Effector memory CD8-positive, alpha-beta T cell (primary cell): Measurements from ENCODE around the gene DNAJB2.
A peak's percentile ranks its signal among the peaks of the same experiment; 100 is the strongest.

Experiments used
- ATAC-seq: fragments of 150-1000 bp; cut with Tn5 transposase; replicated peaks from 2 replicates; pipeline ENCODE4 v1.10.0; 2021; ENCODE audit warnings: mild to moderate bottlenecking, moderate library complexity
- DNase-seq, 3 experiments: peaks; one replicate each; pipeline ENCODE4 v3.0.0; 2021
- H3K27ac Mint-ChIP-seq, 2 donors: one replicate each; pipeline ENCODE4 v1.8.0; 2022; ENCODE audit warnings: mild to moderate bottlenecking in 2 of 2, mixed read lengths in 2 of 2, moderate library complexity in 2 of 2
- H3K27me3 Mint-ChIP-seq, 2 donors: one replicate each; pipeline ENCODE4 v1.8.0; 2022; ENCODE audit warnings: mixed read lengths in 2 of 2
- H3K36me3 Mint-ChIP-seq: one replicate; pipeline ENCODE4 v1.8.0; 2022; ENCODE audit warnings: mild to moderate bottlenecking, moderate library complexity, mixed read lengths; ENCODE audit not compliant: insufficient read depth
- H3K4me1 Mint-ChIP-seq, 2 donors: one replicate each; pipeline ENCODE4 v1.8.0; 2022; ENCODE audit warnings: low read depth in 2 of 2, mixed read lengths in 2 of 2
- H3K4me3 Mint-ChIP-seq, 2 donors: one replicate each; pipeline ENCODE4 v1.8.0; 2022; ENCODE audit warnings: mild to moderate bottlenecking in 2 of 2, mixed read lengths in 2 of 2, moderate library complexity in 2 of 2
- H3K9me3 Mint-ChIP-seq, 2 donors: one replicate each; pipeline ENCODE4 v1.8.0; 2022; ENCODE audit warnings: mixed read lengths in 2 of 2

Gene DNAJB2

DNA sequence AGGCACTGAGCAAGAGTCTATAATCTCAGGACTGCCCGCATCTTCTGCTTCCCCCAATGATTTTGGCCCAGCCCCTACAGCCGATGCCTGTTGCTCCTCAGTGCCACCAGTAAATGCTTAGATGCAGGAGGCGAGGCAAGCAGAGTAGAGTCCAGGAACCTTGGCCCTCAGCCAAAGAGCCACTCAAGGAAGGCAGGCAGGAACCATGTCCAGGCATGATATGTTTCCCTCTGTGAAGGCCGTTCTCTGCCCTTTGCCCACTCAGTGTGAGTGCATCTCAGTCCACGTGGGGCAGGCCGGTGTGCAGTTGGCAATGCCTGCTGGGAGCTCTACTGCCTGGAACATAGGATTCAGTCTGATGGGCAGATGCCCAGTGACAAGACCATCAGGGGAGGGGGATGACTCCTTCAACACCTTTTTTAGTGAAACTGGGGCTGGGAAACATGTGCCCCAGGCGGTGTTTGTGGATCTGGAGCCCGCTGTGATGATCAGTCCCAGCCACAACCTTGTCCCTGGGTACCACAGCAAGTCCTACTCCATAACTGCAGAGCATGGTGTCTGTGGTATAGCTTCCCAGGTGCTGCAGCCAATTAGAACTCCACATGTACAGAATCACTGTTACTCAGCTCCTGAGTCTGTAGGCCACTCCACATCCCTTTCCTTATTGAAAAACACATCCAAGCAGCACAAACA, 9.7 kb upstream of the DNAJB2 start:
- H3K4me1 Mint-ChIP-seq, result no peaks in the 10 kb centered on the region
- ATAC-seq, result no peak
- no peaks in the 10 kb centered on the region for H3K27me3 Mint-ChIP-seq
- H3K36me3 Mint-ChIP-seq, result no peaks in the 10 kb centered on the region
- peak overlapping the region in 1 of 2 donors; percentile 38 for H3K27ac Mint-ChIP-seq
- no peak for DNase-seq
- H3K4me3 Mint-ChIP-seq, result no peak overlapping the region
- no peaks in the 10 kb centered on the region for H3K9me3 Mint-ChIP-seq

DNA sequence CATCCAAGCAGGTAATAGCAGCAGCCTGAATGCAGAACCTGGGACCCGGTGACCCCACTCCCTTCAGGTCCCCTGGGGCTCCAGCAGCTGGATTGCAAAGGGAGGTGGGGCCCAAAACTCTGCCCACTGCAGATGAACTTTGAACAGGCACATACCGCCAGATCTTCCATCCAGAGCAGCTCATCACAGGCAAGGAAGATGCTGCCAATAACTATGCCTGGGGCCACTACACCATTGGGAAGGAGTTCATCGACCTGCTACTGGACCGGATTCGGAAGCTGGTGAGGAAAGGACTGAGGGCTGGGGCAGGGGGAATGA, 9.2 kb upstream of the DNAJB2 start:
- Mint-ChIP-seq H3K27ac (peak overlapping the region in 1 of 2 donors; percentile 38), H3K27me3 (no peaks in the 10 kb centered on the region), H3K4me3 (no peak overlapping the region), H3K9me3 (no peaks in the 10 kb centered on the region), H3K36me3 (no peaks in the 10 kb centered on the region), H3K4me1 (no peaks in the 10 kb centered on the region)
- no peak for DNase-seq
- no peak for ATAC-seq

DNA sequence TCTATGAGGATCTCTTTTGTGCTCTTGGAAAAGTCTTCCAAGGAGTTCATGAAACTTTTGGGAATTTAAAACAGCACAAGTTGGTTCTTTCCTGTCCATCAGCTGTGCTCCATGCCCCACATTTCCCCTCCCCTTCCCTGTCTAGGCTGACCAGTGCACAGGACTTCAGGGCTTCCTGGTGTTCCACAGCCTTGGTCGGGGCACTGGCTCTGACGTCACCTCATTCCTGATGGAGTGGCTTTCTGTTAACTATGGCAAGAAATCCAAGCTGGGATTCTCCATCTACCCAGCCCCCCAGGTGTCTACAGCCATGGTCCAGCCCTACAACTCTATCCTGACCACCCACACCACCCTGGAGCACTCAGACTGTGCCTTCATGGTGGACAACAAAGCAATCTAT, 8.1 kb upstream of the DNAJB2 start:
- Mint-ChIP-seq H3K36me3 (no peaks in the 10 kb centered on the region), H3K27ac (no peak overlapping the region), H3K27me3 (no peaks in the 10 kb centered on the region), H3K4me3 (no peak overlapping the region), H3K9me3 (no peaks in the 10 kb centered on the region), H3K4me1 (no peaks in the 10 kb centered on the region)
- ATAC-seq (no peak), DNase-seq (no peak)

DNA sequence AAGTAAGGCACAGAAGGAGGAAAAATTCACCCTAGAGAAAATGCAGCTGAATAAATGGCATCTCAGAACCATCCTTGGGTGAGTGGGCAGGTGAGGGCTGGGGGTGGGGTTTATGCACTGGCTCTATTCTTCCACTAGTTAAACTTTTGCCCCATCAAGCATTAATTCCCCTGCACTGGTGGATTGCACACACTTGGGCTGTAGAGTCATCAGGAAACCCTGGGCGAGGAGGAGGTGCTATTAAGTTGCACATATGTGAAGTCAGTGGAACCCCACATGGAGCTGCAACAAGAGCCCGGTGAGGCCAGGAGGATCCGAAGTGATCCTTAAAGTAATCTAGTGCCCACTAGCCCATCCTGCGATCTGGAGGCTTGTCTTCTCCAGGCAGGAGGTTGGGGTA, 6.8 kb upstream of the DNAJB2 start:
- Mint-ChIP-seq H3K4me1 (peaks cover 1 to 2% of the 10 kb centered on the region in 2 donors), H3K4me3 (no peak overlapping the region), H3K27me3 (no peaks in the 10 kb centered on the region), H3K9me3 (no peaks in the 10 kb centered on the region), H3K36me3 (no peaks in the 10 kb centered on the region), H3K27ac (no peak overlapping the region)
- ATAC-seq, result no peak
- DNase-seq, result no peak

DNA sequence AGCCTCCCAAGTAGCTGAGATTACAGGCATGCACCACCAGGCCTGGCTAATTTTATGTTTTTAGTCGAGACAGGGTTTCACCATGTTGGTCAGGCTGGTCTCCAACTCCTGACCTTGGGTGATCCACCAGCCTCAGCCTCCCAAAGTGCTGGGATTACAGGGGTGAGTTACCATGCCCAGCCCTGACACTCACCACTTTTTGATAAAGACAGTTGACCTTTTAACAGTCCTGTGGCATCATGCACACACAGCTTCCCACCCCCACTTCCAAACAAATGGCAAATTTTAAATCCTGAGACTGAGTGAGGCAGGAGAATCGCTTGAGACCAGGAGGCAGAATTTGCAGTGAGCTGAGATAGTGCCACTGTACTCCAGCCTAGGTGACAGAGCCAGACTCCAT, 6.2 kb upstream of the DNAJB2 start:
- ATAC-seq, result no peak
- Mint-ChIP-seq H3K4me1 (peaks cover 8% of the 10 kb centered on the region in 2 donors), H3K27ac (no peak overlapping the region), H3K9me3 (no peaks in the 10 kb centered on the region), H3K36me3 (peaks cover 2% of the 10 kb centered on the region), H3K27me3 (no peaks in the 10 kb centered on the region), H3K4me3 (no peak overlapping the region)
- DNase-seq, result no peak

DNA sequence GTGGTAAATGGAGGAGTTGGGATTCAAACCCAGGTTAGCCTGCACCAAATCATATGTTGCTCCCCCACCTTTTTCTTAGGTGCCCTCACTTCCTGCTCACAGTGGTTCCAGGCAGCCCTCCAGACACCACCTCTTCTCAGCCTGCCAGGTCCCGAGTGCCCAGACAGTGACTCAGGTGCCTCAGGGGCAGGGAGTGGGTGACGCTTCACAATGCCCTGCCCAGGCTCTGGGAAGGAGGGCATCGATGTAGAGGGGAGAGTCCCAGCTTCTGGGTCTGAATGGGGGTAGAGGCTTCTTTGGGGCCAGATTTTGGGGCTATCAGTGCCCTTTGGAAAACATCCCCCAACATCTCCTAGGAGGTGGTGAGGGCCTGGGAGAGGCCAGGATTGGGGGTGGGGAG, 5.2 kb upstream of the DNAJB2 start:
- Mint-ChIP-seq H3K36me3 (peaks cover 10% of the 10 kb centered on the region), H3K27me3 (no peaks in the 10 kb centered on the region), H3K27ac (no peak overlapping the region), H3K4me1 (peaks cover 17% of the 10 kb centered on the region in 2 donors), H3K9me3 (no peaks in the 10 kb centered on the region), H3K4me3 (no peak overlapping the region)
- ATAC-seq, result no peak
- DNase-seq, result no peak

DNA sequence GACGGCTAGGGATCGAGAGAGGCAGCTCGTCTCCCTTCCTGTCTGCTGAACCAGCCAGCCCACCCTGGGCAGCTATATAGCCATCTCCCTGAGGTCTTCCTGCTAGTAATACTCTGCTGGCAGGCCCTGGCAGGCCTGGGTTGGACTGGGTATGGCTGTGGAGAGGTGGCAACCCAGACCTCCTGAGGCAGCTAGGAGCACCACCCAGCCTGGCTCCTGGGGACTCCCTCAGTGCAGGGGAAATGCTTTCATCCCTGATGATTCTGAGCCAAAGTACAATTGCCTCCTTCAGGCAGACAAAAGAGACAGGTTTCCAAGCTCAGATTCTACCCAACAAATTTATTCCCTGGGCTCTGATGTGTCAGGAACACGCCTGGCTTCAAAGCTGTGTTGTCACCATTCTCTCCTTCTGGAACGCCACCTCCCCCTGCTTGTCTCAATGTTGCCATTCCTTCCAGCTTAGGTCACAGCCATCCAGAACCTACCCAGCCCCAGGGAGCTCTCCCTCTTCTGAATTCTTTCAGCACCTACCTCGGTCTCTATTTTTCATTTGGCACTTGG, 4.7 kb upstream of the DNAJB2 start:
- Mint-ChIP-seq H3K27ac (no peak overlapping the region), H3K9me3 (no peaks in the 10 kb centered on the region), H3K4me3 (no peak overlapping the region), H3K36me3 (peaks cover 15% of the 10 kb centered on the region), H3K27me3 (no peaks in the 10 kb centered on the region), H3K4me1 (peaks cover 18 to 19% of the 10 kb centered on the region in 2 donors)
- ATAC-seq (no peak), DNase-seq (no peak)

DNA sequence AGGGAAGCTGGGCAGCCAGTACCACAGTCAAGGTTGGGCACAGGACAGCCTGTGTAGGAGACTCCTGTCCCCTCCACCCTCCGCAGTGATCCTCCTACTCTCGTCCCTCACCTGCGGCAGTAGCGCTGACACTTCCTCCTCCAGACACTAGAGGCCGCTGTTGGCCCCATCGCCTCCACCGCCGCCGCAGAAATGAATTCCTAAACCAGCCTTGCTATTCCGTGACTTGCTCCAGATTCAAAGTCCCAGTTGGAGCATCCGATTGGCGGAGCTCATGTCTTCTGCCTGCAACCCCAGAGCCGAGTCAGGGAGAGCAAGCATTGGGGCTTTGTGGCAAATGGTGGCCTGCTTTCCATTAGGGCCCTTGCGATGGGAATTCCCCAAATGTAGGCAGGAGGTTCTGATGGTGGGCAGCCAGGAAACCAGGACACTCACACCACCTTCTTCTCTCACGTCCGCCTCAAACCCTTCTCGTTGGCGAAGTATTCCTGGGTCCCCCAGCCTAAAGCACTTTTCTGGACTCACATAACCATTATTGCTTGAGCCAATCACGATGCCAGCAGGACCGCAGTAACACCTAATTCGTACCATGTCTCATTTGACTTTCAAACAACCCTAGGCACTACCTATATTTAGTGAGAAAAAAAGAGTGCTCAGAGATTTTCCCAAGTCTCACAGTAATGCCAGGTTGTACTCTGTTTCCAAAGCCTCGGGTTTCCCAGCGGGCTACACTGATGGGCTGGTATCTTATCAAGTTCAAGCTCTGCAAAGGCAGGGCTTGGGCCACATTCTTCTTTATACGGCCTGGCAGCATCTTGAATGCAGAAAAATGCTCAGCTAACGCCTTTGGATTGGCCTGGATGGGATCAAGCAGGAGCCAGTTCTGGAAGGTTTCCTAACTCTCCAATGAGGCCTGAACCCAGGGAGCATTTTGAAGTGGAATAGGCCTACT, 1.2 kb upstream of the DNAJB2 start:
- Mint-ChIP-seq H3K4me3 (peak overlapping the region; percentile 83 to 84), H3K9me3 (no peaks in the 10 kb centered on the region), H3K4me1 (peaks cover 28 to 34% of the 10 kb centered on the region in 2 donors), H3K27me3 (no peaks in the 10 kb centered on the region), H3K36me3 (peaks cover 48% of the 10 kb centered on the region), H3K27ac (peak overlapping the region; percentile 98 to 99)
- DNase-seq, result peak; percentile 68 to 77 (median 70)
- no peak for ATAC-seq

DNA sequence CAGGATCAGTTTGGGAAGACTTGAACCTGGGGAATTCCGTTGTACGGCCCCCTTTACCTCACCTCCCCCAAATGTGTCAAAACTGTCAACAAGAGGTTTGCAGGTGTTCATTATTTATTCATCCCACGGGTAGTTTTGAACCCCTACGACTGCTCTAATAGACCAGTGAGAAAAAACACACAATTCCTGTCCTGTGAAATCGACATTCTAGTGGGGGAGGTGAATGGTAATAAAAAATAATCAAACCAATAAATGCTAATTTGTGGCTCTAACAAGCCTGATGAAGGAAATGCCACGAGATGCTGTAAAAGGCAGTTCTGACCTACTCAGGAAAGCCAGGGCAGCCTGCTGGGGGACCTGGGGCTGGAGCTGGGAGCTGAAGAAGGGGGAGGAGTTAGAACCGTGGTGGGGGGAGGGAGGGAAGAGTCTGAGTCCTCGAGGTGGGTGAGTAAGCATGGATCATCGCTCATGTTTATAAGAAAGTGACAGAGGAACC, 463 bp upstream of the DNAJB2 start:
- no peaks in the 10 kb centered on the region for H3K9me3 Mint-ChIP-seq
- peaks cover 56% of the 10 kb centered on the region for H3K36me3 Mint-ChIP-seq
- DNase-seq, result no peak
- H3K27ac Mint-ChIP-seq, result peak overlapping the region; percentile 98 to 99
- ATAC-seq, result no peak
- peaks cover 28 to 37% of the 10 kb centered on the region in 2 donors for H3K4me1 Mint-ChIP-seq
- H3K4me3 Mint-ChIP-seq, result peak overlapping the region; percentile 83 to 84
- no peaks in the 10 kb centered on the region for H3K27me3 Mint-ChIP-seq

DNA sequence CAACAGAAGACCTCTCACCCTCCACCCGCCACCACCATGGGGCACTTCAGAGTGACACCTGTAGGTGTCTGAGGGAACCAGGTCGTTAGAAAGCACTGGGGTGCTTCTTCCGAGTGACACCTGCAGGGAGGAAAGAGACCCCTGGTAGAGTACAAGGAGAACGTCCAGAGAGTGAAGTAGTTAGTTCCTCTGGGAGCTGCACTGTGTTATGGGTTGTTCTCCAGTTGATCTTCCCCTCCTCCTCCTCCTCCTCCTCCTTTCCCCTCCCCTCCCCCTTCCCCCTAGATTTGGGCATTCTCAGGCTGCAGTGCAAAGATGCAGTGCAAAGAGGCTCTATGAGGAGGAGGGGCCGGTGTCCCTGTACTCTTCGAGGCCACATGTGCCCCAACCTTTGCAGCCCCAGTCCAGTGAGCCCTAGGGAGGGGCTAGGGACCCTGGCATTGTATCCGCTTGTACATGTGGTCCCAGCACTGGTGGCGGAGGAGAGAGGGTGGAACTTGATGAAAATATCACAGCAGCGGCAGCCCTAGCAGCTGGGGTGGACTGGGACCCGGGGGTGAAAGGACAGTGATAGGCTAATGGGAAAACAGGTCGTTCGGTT, 850 bp downstream of the DNAJB2 start:
- peaks cover 64% of the 10 kb centered on the region for H3K36me3 Mint-ChIP-seq
- H3K27ac Mint-ChIP-seq, result peak overlapping the region; percentile 98 to 99
- no peaks in the 10 kb centered on the region for H3K9me3 Mint-ChIP-seq
- H3K4me3 Mint-ChIP-seq, result peak overlapping the region; percentile 83 to 84
- H3K4me1 Mint-ChIP-seq, result peaks cover 28 to 37% of the 10 kb centered on the region in 2 donors
- DNase-seq, result no peak
- ATAC-seq, result no peak
- no peaks in the 10 kb centered on the region for H3K27me3 Mint-ChIP-seq

DNA sequence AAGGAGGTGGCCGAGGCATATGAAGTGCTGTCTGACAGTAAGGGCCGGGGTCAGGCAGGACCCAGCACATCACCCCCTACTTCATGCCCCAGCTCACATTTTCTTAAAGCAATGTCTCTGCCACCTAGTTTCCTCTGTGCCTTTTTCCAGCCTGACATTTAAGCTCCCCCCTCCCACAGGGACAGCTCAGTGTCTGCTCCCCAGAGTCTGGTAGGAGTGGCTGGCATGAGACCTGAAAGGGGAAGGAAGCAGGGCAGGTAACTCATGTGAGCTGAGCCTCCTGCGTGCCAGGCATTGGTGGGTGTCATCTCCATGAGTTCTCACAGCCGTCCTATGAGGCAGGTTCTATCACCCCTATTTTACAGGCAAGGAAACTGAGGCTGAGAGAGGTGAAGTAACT, 1.5 kb downstream of the DNAJB2 start:
- peaks cover 30 to 37% of the 10 kb centered on the region in 2 donors for H3K4me1 Mint-ChIP-seq
- no peaks in the 10 kb centered on the region for H3K27me3 Mint-ChIP-seq
- peak overlapping the region; percentile 83 to 84 for H3K4me3 Mint-ChIP-seq
- peak overlapping the region; percentile 98 to 99 for H3K27ac Mint-ChIP-seq
- no peak for ATAC-seq
- H3K36me3 Mint-ChIP-seq, result peaks cover 69% of the 10 kb centered on the region
- no peaks in the 10 kb centered on the region for H3K9me3 Mint-ChIP-seq
- DNase-seq, result no peak

DNA sequence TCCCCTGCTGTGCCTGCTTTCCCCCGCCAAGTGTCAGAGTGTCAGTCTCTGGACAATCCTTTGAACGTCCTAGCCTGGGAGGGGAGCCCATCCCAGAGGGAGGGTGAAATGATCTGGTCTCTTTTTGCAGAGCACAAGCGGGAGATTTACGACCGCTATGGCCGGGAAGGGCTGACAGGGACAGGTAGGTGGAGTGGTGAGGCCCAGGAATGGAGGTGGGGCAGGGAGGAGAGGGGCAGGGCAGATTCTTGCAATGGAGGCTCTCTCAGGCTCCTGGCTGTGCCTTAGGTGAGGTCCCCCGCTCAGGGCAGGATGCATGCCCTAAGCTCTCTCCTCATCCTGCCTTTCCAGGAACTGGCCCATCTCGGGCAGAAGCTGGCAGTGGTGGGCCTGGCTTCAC, 2.4 kb downstream of the DNAJB2 start:
- Mint-ChIP-seq H3K4me1 (peaks cover 30 to 37% of the 10 kb centered on the region in 2 donors), H3K27me3 (no peaks in the 10 kb centered on the region), H3K9me3 (no peaks in the 10 kb centered on the region), H3K4me3 (no peak overlapping the region), H3K36me3 (peaks cover 73% of the 10 kb centered on the region), H3K27ac (peak overlapping the region; percentile 98 to 99)
- DNase-seq (no peak), ATAC-seq (no peak)

DNA sequence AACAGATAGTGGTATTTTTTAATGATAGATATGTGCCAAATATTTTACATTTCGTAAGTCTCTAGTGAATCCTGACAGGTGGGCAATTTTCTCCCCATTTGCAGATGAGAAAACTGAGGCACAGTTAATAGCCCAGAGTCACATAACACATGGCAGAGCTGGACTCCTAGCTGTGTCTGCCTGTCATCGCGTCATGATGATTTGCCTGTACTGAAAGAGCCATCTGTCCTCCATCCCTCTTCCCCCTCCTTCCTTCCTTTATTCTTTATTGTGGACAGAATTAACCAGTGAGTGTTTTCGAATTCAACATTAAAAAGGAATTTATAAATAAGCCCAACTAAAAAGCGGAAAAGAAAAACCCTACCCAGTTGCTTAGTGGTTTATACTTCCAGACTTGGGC, 3.2 kb downstream of the DNAJB2 start:
- H3K36me3 Mint-ChIP-seq, result peaks cover 74% of the 10 kb centered on the region
- peaks cover 29 to 35% of the 10 kb centered on the region in 2 donors for H3K4me1 Mint-ChIP-seq
- DNase-seq (no peak), ATAC-seq (no peak)
- H3K9me3 Mint-ChIP-seq, result no peaks in the 10 kb centered on the region
- peak overlapping the region; percentile 39 to 93 for H3K27ac Mint-ChIP-seq
- H3K27me3 Mint-ChIP-seq, result no peaks in the 10 kb centered on the region
- no peak overlapping the region for H3K4me3 Mint-ChIP-seq
